ENCODE data around the gene ZFAND4.
"Not testable (repeated sequence)": the region's sequence is repeated elsewhere in the genome, so short reads cannot be mapped to it uniquely, and the experiment has no call there.

Gene ZFAND4

GRCh38 chr10:45660876-45661411 lies 11.6 kb downstream of the ZFAND4 start:
- H3K4me3 ChIP-seq (ENCODE audit: low read depth, low read length) = no peak overlapping the region
- no peak for DNase-seq (ENCODE audit: low read depth)
- no peak for TF ChIP-seq CTCF (IDR thresholded peaks at IDR 0.05; ENCODE audit: low read depth, low read length, missing control alignments)
- in situ Hi-C loops (cut with HindIII; ENCODE audit: low sequenced_read_pairs) = loop anchor here (25.0 kb wide), 1 partner anchor 174 kb away; no protein-coding TSS in a partner anchor

- no peak for DNase-seq (ENCODE audit: low read depth)
- H3K4me3 ChIP-seq (ENCODE audit: low read depth, low read length) = no peak overlapping the region
- in situ Hi-C loops (cut with HindIII; ENCODE audit: low sequenced_read_pairs) = loop anchor here (25.0 kb wide), 1 partner anchor 170 kb away; no protein-coding TSS in a partner anchor
- TF ChIP-seq CTCF (IDR thresholded peaks at IDR 0.05; ENCODE audit: low read depth, low read length, missing control alignments) = no peak
These were observed 15.3 kb downstream of the ZFAND4 start for GRCh38 chr10:45657033-45657926.

GRCh38 chr10:45655219-45655618 lies 17.4 kb downstream of the ZFAND4 start:
- in situ Hi-C loops (cut with HindIII; ENCODE audit: low sequenced_read_pairs) = loop anchor here (25.0 kb wide), 1 partner anchor 168 kb away; no protein-coding TSS in a partner anchor
- TF ChIP-seq CTCF (IDR thresholded peaks at IDR 0.05; ENCODE audit: low read depth, low read length, missing control alignments) = no peak
- DNase-seq (ENCODE audit: low read depth) = no peak
- H3K4me3 ChIP-seq (ENCODE audit: low read depth, low read length) = no peak overlapping the region

- in situ Hi-C loops (cut with HindIII; ENCODE audit: low sequenced_read_pairs) = loop anchor here (25.0 kb wide), 1 partner anchor 167 kb away; no protein-coding TSS in a partner anchor
- not testable (repeated sequence) for DNase-seq (ENCODE audit: low read depth)
These were observed 17.8 kb downstream of the ZFAND4 start for GRCh38 chr10:45654753-45655141.

GRCh38 chr10:45653454-45653853 lies 19.1 kb downstream of the ZFAND4 start:
- in situ Hi-C loops (cut with HindIII; ENCODE audit: low sequenced_read_pairs) = loop anchor here (25.0 kb wide), 1 partner anchor 166 kb away; no protein-coding TSS in a partner anchor
- DNase-seq (ENCODE audit: low read depth) = no peak
- H3K4me3 ChIP-seq (ENCODE audit: low read depth, low read length) = no peak overlapping the region
- TF ChIP-seq CTCF (IDR thresholded peaks at IDR 0.05; ENCODE audit: low read depth, low read length, missing control alignments) = no peak

More at GRCh38 chr10:45654753-45655141, 17.8 kb downstream of the ZFAND4 start:
- H3K4me3 ChIP-seq (ENCODE audit: low read depth, low read length) = not testable (repeated sequence)

GRCh38 chr10:45652511-45652910 lies 20.1 kb downstream of the ZFAND4 start:
- H3K4me3 ChIP-seq (ENCODE audit: low read depth, low read length) = no peak overlapping the region
- no peak for DNase-seq (ENCODE audit: low read depth)
- in situ Hi-C loops (cut with HindIII; ENCODE audit: low sequenced_read_pairs) = loop anchor here (25.0 kb wide), 1 partner anchor 165 kb away; no protein-coding TSS in a partner anchor
- TF ChIP-seq CTCF (IDR thresholded peaks at IDR 0.05; ENCODE audit: low read depth, low read length, missing control alignments) = no peak

- in situ Hi-C loops (cut with HindIII; ENCODE audit: low sequenced_read_pairs) = no loop called here
- no peak for TF ChIP-seq CTCF (IDR thresholded peaks at IDR 0.05; ENCODE audit: low read depth, low read length, missing control alignments)
- DNase-seq (ENCODE audit: low read depth) = no peak
- no peak overlapping the region for H3K4me3 ChIP-seq (ENCODE audit: low read depth, low read length)
These were observed 23.3 kb downstream of the ZFAND4 start for GRCh38 chr10:45649296-45649695.
